HAP-1 (cell line): Measurements from ENCODE around the gene C2CD2.

Experiments
- DNase-seq, 2 experiments: peaks; one replicate each; pipeline ENCODE4 v3.0.0-alpha.2; 2016 to 2020; ENCODE audit warnings: low spot score in 2 of 2
- H3K27me3 ChIP-seq: fragments of 250-450 bp; sonication (Bioruptor Pico); 2 replicates; pipeline ENCODE4 v1.5.1; 2020; ENCODE audit warnings: low read depth, mild to moderate bottlenecking, moderate library complexity
- H3K36me3 ChIP-seq: fragments of 250-450 bp; sonication (Bioruptor Pico); replicated peaks from 2 replicates; pipeline ENCODE4 v1.5.1; 2020; ENCODE audit warnings: mild to moderate bottlenecking
- H3K4me1 ChIP-seq: fragments of 250-450 bp; sonication (Bioruptor Pico); 2 replicates; pipeline ENCODE4 v1.5.1; 2020; ENCODE audit warnings: mild to moderate bottlenecking
- H3K4me3 ChIP-seq: fragments of 250-450 bp; sonication (Bioruptor Pico); 2 replicates; pipeline ENCODE4 v1.5.1; 2020; ENCODE audit warnings: mild to moderate bottlenecking, moderate library complexity
- H3K9me3 ChIP-seq: fragments of 250-450 bp; sonication (Bioruptor Pico); 2 replicates; pipeline ENCODE4 v1.5.1; 2020; ENCODE audit warnings: mild to moderate bottlenecking, moderate library complexity
- in situ Hi-C: fragments of 300-500 bp; cut with MboI; formaldehyde crosslinking; loops from 3 replicates; pipeline ENCODE4 v1.14.3; 2020; ENCODE audit warnings: low sequenced_read_pairs, inconsistent platforms, mixed read lengths

The C2CD2 gene

GRCh38 chr21:41839387-41840000 is 114.3 kb downstream of the C2CD2 start:
- no peaks in the 10 kb centered on the region for H3K9me3 ChIP-seq
- no peak for DNase-seq
- no peaks in the 10 kb centered on the region for H3K4me1 ChIP-seq
- H3K27me3 ChIP-seq, result no peaks in the 10 kb centered on the region
- no peaks in the 10 kb centered on the region for H3K36me3 ChIP-seq
- H3K4me3 ChIP-seq, result no peak overlapping the region
- in situ Hi-C loops, result no loop called here

- H3K36me3 ChIP-seq, result no peaks in the 10 kb centered on the region
Measured at GRCh38 chr21:41837756-41838297, 116.0 kb downstream of the C2CD2 start.

GRCh38 chr21:41836166-41837015 is 117.4 kb downstream of the C2CD2 start:
- in situ Hi-C loops, result no loop called here
- H3K4me1 ChIP-seq, result no peaks in the 10 kb centered on the region
- no peaks in the 10 kb centered on the region for H3K27me3 ChIP-seq
- H3K4me3 ChIP-seq, result no peak overlapping the region
- H3K36me3 ChIP-seq, result no peaks in the 10 kb centered on the region
- H3K9me3 ChIP-seq, result no peaks in the 10 kb centered on the region
- no peak for DNase-seq

More at GRCh38 chr21:41837756-41838297, 116.0 kb downstream of the C2CD2 start:
- H3K9me3 ChIP-seq, result no peaks in the 10 kb centered on the region
- in situ Hi-C loops, result no loop called here
- no peak for DNase-seq
- H3K27me3 ChIP-seq, result no peaks in the 10 kb centered on the region
- no peak overlapping the region for H3K4me3 ChIP-seq
- H3K4me1 ChIP-seq, result no peaks in the 10 kb centered on the region

GRCh38 chr21:41835711-41836154 is 118.1 kb downstream of the C2CD2 start:
- Histone ChIP-seq H3K9me3 (no peaks in the 10 kb centered on the region), H3K4me1 (no peaks in the 10 kb centered on the region), H3K27me3 (no peaks in the 10 kb centered on the region), H3K36me3 (no peaks in the 10 kb centered on the region), H3K4me3 (no peak overlapping the region)
- in situ Hi-C loops, result no loop called here
- no peak for DNase-seq
